ENCODE measurements around the gene ATN1. TPM values are rescaled to one million over a fixed set of nuclear protein-coding genes. Genes with fewer than 3 reads are reported as not detected.

Gene ATN1
- polyA plus RNA-seq, 1 donor = 70.4 TPM

- peak; percentile 91 for DNase-seq (ENCODE audit: low read depth)
These were observed 16.8 kb downstream of the ATN1 start for GRCh38 chr12:6944381-6945186.

DNA sequence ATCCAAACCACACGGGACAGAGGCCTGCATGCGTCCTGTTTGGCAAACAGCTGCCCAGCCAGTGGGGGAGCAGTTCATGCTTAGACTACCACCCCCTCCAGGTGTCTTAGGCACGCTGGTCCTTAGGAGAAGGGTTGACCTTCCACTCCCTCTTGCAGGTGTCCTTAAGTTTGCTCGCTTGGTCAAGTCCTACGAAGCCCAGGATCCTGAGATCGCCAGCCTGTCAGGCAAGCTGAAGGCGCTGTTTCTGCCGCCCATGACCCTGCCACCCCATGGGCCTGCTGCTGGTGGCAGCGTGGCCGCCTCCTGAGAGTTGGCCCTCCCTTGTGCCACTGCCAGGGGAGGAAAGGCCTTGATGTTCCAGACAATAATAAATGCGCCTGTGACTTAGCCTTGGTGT, 17.9 kb downstream of the ATN1 start:
- no peak for DNase-seq (ENCODE audit: low read depth)

DNA sequence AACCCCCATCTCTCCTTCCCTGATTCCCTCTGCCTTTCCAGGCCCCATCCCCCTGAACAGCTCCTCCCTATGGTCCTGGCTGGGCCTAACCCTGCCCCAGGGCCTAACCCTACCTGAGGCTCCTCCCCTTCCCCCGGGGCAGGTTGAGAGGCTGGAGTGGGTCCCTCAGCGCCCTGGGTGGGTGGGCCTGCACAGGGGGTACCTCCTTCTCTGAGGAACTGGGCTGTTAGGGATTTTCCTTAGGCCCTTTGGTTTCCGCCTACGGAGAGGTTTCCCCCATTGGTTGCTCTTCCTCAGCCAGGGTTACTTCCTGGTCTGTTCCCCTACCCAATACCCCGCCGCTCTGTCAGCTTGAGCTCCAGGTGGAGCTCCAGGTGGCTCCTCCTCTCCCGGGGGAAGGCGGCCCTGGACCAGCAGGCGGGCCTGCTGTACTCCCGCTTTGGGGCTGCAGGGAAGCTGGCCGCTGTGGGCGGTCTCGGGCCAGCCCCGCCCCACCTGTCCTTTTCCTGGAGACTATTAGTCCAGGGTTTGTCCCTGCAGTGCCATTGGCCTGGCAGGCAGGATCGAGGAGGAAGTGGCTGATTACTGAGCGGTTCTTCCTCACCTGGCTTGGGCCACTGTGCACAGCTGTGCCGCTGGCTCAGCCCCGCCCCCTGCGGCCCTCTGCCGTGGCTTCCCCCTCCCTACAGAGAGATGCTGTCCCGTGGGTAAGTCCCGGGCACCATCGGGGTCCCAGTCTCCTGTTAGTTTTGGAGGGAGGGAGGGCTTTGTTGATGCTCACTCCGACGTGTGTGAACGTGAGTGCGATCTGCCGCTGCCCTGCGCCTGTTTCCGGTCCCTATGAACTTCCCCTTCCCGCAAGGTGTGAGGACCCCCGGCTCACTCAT, 18.5 kb downstream of the ATN1 start:
- no peak for DNase-seq (ENCODE audit: low read depth)

DNA sequence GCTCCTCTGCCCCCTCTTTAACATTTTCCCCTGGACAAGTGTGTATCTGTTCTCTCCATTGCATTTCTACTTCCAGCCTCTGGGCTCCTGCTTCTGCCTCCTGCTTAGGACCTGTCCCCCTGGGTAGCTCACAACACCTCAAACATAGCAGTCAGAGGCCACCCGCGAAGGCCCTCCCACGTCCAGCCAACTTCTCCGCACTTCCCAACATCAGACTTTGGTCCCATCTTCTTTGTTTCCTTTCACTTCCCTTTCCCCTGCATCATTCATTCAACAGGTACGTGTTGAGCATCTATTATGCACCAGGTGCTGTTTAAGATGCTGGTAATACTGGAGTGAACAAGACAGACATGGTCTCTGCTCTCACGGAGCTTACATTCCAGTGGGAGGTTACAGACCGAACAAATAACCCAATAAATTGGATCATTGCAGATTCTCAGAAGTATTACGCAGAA, 19.2 kb downstream of the ATN1 start:
- DNase-seq (ENCODE audit: low read depth) = no peak

DNA sequence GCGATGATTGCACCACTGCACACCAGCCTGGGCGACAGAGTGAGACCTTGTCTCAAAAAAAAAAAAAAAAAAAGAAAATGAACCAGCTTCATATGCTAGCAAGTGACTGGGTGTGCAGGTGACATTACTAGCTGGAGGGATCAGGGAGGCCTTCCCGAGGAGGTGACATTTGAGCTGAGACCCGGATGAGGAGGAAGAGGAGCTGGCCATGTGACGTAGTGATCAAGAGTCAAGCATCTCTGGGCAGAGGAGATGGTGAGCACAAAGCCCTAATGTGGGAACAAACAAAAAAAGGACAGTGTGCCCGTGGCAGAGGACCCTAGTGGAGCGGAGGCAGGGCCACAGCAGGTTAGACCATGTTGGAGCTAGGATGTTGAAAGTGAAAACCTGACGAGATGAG, 19.9 kb downstream of the ATN1 start:
- no peak for DNase-seq (ENCODE audit: low read depth)

- DNase-seq (ENCODE audit: low read depth) = no peak
These were observed 21.3 kb downstream of the ATN1 start for GRCh38 chr12:6948873-6949594.

DNA sequence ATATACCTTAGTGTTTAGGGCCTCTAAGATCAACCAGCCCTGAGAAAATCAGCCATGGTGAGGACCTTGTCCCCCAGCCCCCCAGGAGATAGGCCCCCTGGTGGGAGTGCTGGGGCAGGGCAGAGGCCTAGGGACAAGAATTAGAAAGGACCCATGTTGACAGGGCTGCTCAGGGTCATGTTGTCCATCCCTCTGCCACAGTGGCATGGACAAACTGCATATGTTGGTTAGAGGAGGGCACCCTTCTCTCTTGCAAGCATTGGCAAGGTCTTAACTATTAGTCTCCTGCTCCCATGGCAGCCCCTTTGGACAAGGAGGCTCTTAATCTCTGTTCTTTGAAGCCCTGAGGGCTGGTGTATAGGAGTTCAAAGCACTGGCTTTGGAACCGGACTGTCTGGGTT, 22.6 kb downstream of the ATN1 start:
- no peak for DNase-seq (ENCODE audit: low read depth)

DNA sequence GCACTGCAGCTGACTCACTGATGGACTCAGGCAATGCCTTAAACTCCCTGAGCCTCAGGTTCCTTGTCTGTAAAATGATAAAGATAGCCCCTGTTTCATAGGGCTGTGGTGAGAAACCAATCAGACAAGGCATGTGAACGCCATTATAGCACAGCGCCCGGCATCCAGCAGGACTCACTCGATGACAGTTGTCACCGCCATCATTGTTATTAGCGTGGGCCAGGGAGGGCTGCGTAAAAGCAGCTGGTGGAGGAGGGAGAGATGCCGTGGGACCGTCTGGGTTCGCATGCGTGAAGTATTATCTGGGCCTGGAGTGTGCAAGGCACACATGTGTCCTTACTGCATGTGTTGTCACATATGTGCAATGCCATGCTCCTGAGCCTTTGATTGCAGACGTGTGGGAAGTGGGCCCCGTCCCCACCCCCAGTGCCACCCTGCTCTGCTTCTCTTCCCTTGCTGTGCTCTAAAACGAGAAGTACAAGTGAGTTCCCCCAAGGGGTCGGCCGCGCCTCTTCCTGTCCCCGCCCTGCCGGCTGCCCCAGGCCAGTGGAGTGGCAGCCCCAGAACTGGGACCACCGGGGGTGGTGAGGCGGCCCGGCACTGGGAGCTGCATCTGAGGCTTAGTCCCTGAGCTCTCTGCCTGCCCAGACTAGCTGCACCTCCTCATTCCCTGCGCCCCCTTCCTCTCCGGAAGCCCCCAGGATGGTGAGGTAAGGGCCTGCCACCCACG, 23.2 kb downstream of the ATN1 start, which contains the start of gene PTPN6:
Gene PTPN6 (plus strand): TSS at position 546 of the 730 bp plus-strand sequence. CDS start 157 bp downstream, at position 703.
- DNase-seq (ENCODE audit: low read depth) = no peak

GRCh38 chr12:6951551-6952120, 23.9 kb downstream of the ATN1 start:
- DNase-seq (ENCODE audit: low read depth) = no peak

- DNase-seq (ENCODE audit: low read depth) = no peak
These were observed 24.5 kb downstream of the ATN1 start for GRCh38 chr12:6952121-6952862.

- DNase-seq (ENCODE audit: low read depth) = no peak
These were observed 25.2 kb downstream of the ATN1 start for GRCh38 chr12:6952863-6953441.

- DNase-seq (ENCODE audit: low read depth) = peak; percentile 73
These were observed 25.9 kb downstream of the ATN1 start for GRCh38 chr12:6953442-6954315.

DNA sequence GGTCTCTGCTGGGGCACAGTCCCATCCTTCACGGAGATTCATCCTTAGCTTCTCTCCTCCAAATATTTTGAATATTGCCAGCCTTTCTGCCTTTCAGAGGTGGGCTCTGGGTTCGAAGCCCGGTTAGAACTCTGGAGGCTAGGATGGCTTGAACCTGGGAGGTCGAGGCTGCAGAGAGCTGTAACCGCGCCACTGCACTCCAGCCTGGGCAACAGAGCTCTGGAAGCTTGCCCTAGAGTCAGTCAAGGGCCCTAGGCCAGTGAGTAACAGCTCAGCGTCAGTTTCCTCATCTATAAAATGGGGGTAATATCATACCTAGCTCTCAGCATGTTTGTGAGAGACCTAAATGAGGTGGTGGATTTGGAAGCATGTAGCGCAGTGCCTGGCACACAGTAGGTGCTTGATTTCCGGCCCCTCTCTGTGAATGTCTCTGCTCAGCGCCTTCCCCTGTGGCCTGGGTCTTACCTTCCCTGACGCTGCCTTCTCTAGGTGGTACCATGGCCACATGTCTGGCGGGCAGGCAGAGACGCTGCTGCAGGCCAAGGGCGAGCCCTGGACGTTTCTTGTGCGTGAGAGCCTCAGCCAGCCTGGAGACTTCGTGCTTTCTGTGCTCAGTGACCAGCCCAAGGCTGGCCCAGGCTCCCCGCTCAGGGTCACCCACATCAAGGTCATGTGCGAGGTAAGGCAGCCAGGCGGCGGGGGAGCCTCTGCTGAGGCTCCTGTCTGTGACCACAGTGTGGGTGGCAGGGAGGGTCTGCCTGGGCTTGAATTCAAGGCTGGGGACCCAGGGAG, 26.8 kb downstream of the ATN1 start:
- no peak for DNase-seq (ENCODE audit: low read depth)

GRCh38 chr12:6955108-6956020, 27.6 kb downstream of the ATN1 start:
- no peak for DNase-seq (ENCODE audit: low read depth)

GRCh38 chr12:6956021-6956727, 28.4 kb downstream of the ATN1 start:
- no peak for DNase-seq (ENCODE audit: low read depth)

DNA sequence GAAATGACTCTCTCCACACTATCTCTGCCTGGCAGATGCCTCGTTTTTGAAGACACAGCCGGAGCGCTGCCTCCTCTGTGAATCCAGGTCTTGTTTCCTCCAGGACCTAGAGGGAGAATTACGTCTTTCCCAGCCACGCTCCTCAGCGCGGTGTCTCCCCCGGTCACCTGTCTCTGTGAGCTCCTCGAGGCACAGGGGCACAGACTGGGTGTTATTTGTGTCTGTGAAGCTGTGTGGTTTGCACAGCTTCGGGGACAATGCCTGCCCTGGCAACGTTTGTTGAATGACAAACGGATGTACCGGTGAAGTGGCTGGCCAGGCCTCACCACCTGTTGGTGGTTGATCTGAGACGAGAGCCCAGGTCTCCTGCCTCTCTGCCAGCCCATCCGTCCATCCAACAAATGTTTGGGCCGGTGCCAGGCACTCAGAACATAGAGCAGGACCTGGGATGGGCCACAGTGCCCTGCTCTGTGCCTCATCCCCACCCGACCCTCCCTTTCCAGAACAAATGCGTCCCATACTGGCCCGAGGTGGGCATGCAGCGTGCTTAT, 29.5 kb downstream of the ATN1 start:
- no peak for DNase-seq (ENCODE audit: low read depth)
